Glomerular endothelial cell (primary cell): Measurements from ENCODE around the gene SMIM7. TPM values are rescaled to one million over a fixed set of nuclear protein-coding genes. Genes with fewer than 3 reads are reported as not detected.

ENCODE experiments used
- DNase-seq: peaks from one replicate; pipeline ENCODE4 v3.0.0-alpha.2; 2011; ENCODE audit warnings: low read depth, low spot score; ENCODE audit errors: extremely low read depth
- total RNA-seq: library from RNA; depleted of rRNA; stranded (reverse); fragments of >200 nt; gene quantifications from 2 replicates; pipeline ENCODE4 v1.2.3, GENCODE V29; 2015

SMIM7 gene
- total RNA-seq, 1 donor from 2014 or later = 85.6 TPM

DNA sequence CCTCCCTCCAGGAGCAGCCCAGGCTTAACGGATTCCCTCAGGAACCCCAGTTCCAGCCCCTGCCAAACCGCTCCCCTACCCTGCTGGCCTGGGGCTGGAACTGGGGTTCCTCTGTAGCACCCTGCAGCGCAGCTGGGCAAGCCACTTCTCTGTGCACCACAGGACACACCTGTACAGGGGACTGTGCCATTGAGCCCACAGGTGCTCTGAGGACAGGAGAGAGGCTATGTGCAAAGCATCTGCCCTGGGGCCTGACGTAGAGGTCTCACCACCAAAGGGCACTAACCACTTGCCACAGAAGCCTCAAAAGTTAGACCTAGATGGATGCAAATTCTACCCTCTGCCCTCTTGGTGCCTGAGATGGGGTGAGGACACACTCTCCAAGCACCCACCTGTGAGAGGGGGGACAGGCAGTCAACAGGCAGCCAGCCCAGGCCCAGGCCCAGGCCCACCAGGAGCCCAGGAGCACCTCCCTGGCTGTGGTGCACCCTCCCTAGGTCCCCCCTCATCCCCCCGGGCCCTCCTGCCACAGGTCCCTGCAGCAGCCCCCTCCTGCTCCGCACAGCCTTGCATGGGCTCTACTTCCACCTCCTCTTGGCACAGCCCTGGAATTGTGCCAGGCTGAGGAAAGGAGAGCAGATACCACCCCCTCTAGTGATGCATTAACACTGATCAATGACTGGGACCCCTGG, 60.1 kb downstream of the SMIM7 start:
- DNase-seq = no peak

DNA sequence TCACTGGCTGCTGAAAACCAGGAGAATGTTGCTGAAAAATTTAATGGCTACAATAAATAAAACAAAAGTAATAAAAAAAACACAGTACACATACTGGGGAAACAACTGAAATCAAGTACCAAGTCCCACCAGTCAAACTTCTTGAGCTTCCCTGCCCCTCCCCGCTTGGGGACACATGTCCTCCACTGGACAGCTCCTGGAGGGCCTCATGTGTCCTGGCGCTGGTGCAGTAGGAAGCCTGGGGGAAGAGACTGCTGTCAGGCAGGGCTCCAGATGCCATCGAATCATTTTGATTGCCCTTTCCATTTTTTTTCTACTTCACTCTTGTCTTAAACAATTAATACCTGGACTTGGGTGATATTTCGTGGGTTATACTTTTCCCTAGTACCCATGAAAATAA, 61.1 kb downstream of the SMIM7 start:
- no peak for DNase-seq

GRCh38 chr19:16596399-16596798, 63.5 kb downstream of the SMIM7 start:
- no peak for DNase-seq

Other genes starting within 250 kb of the SMIM7 start
- 25.0 and 33.1 TPM in 2 replicates for gene EPS15L1, start 188.2 kb downstream of the SMIM7 start, total RNA-seq
- not detected in 2 replicates for gene CALR3, start 164.0 kb downstream of the SMIM7 start, total RNA-seq
- 4.1 and 4.3 TPM in 2 replicates for gene C19orf44, start 163.8 kb downstream of the SMIM7 start, total RNA-seq
- 9.8 and 22.3 TPM in 2 replicates for gene CHERP, start 117.7 kb downstream of the SMIM7 start, total RNA-seq
- 34.1 and 45.6 TPM in 2 replicates for gene SLC35E1, start 87.7 kb downstream of the SMIM7 start, total RNA-seq
- gene MED26, start 31.9 kb downstream of the SMIM7 start, total RNA-seq = 9.1 and 11.7 TPM in 2 replicates
- gene TMEM38A, start 995 bp upstream of the SMIM7 start, total RNA-seq = 0.34 and 1.2 TPM in 2 replicates
- 0.10 TPM in 1 of 2 replicates, not detected in the other for gene NWD1, start 59.7 kb upstream of the SMIM7 start, total RNA-seq
- 45.9 and 76.2 TPM in 2 replicates for gene SIN3B, start 169.3 kb upstream of the SMIM7 start, total RNA-seq
- 12.4 and 79.1 TPM in 2 replicates for gene F2RL3, start 228.9 kb upstream of the SMIM7 start, total RNA-seq